DOHH2 (cell line): ENCODE results near the gene WWOX.

Experiments
- EZH2phosphoT487 ChIP-seq: fragments of 200-600 bp; sonication (generic); IDR thresholded peaks from 2 replicates; pipeline ENCODE4 v1.6.1; 2017; ENCODE audit warnings: borderline replicate concordance, mild to moderate bottlenecking, antibody characterized with exemption, low read length, moderate library complexity, mixed read lengths
- TF ChIP-seq, protein P1 (sequence below): fragments of 200-600 bp; sonication (generic); IDR thresholded peaks from one replicate; pipeline ENCODE4 v1.5.1; 2014; ENCODE audit warnings: antibody characterized with exemption, mild to moderate bottlenecking, low read depth, low read length; ENCODE audit not compliant: poor library complexity, severe bottlenecking

DNA sequence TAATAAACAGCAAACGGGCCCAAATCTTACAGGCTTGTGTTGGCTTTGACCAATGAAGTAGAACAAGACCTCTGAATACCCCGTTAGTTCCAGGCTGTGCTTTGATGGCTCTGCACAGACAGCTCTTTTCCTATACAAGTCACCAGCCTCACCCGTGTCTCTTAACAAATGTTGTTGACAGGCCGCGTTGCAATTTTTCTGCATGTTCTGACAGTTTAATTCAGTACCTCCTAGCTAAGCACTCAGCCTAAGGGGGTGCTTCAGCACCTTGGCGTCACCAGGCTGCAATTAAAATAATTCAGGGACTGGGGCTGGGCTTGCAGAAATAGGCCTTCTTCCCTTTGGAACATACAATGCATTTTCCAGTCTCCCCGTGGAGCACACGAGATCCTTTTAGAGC lies 1001.0 kb downstream of the WWOX start:
- TF ChIP-seq, protein P1, sequence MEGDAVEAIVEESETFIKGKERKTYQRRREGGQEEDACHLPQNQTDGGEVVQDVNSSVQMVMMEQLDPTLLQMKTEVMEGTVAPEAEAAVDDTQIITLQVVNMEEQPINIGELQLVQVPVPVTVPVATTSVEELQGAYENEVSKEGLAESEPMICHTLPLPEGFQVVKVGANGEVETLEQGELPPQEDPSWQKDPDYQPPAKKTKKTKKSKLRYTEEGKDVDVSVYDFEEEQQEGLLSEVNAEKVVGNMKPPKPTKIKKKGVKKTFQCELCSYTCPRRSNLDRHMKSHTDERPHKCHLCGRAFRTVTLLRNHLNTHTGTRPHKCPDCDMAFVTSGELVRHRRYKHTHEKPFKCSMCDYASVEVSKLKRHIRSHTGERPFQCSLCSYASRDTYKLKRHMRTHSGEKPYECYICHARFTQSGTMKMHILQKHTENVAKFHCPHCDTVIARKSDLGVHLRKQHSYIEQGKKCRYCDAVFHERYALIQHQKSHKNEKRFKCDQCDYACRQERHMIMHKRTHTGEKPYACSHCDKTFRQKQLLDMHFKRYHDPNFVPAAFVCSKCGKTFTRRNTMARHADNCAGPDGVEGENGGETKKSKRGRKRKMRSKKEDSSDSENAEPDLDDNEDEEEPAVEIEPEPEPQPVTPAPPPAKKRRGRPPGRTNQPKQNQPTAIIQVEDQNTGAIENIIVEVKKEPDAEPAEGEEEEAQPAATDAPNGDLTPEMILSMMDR, result no peak
- no peak for TF ChIP-seq EZH2phosphoT487
